Thyroid gland (tissue), 4 donors: ENCODE measurements around the gene DNAJC3. TPM values are rescaled to one million over a fixed set of nuclear protein-coding genes. Genes with fewer than 3 reads are reported as not detected.
"Not testable (repeated sequence)": the region's sequence is repeated elsewhere in the genome, so short reads cannot be mapped to it uniquely, and the experiment has no call there.

Experiments
- DNase-seq, 2 donors: peaks; one replicate each; pipeline ENCODE4 v3.0.0-alpha.2; 2019
- H3K27ac ChIP-seq, 3 donors: fragments of 200-600 bp; sonication (generic); 1 replicate in 2 of 3; 2 replicates in 1 of 3; pipeline ENCODE4 v1.5.1; 2016 to 2019; ENCODE audit warnings: mild to moderate bottlenecking in 1 of 3, moderate library complexity in 1 of 3
- H3K27me3 ChIP-seq: fragments of 200-600 bp; sonication (generic); one replicate; pipeline ENCODE4 v1.5.1; 2019
- H3K36me3 ChIP-seq, 2 donors: fragments of 200-600 bp; sonication (generic); one replicate each; pipeline ENCODE4 v1.5.1; 2016 to 2019
- H3K4me1 ChIP-seq, 2 donors: fragments of 200-600 bp; sonication (generic); one replicate each; pipeline ENCODE4 v1.5.1; 2017 to 2019
- H3K4me3 ChIP-seq, 3 donors: fragments of 200-600 bp; sonication (generic); replicated peaks in 1 of 3; 1 replicate in 2 of 3; 2 replicates in 1 of 3; pipeline ENCODE4 v1.5.1; 2016; ENCODE audit warnings: mild to moderate bottlenecking in 1 of 3
- H3K9me3 ChIP-seq: fragments of 200-600 bp; sonication (generic); one replicate; pipeline ENCODE4 v1.5.1; 2017
- CTCF ChIP-seq, 6 experiments: fragments of 200-600 bp in 3 of 6; fragments of 450-650 bp in 3 of 6; sonication (generic) in 3 of 6; IDR thresholded peaks; one replicate each; pipeline ENCODE4 v1.5.1; 2016 to 2019; ENCODE audit warnings: antibody characterized with exemption in 6 of 6, mild to moderate bottlenecking in 2 of 6, inconsistent platforms in 1 of 6, moderate library complexity in 1 of 6
- POLR2A ChIP-seq, 2 donors: fragments of 450-650 bp; IDR thresholded peaks; one replicate each; pipeline ENCODE4 v1.6.1; 2017; ENCODE audit warnings: antibody characterized with exemption in 2 of 2, mild to moderate bottlenecking in 2 of 2, moderate library complexity in 1 of 2
- WGBS, 2 donors: methylation state at CpG; one replicate each; pipeline ENCODE4 v1.1.5; 2017; 5-methylcytosine and 5-hydroxymethylcytosine counted together
- intact Hi-C: fragments of 100-400 bp; cut with DNase I; formaldehyde crosslinking; loops from one replicate; pipeline ENCODE4 v1.15.1; 2023
- total RNA-seq, 4 donors: library from RNA; depleted of rRNA; stranded (reverse); fragments of >200 nt; gene quantifications; one replicate each; pipeline ENCODE4 v1.2.3, GENCODE V29; 2016

Gene DNAJC3
- total RNA-seq, 4 donors from 2014 or later = 92.2 to 164 (median 125) TPM

GRCh38 chr13:95784161-95784899, 107.4 kb downstream of the DNAJC3 start:
- Histone ChIP-seq H3K27me3 (no peaks in the 10 kb centered on the region), H3K9me3 (no peaks in the 10 kb centered on the region), H3K36me3 (peaks cover 4 to 12% of the 10 kb centered on the region in 2 donors), H3K4me3 (no peak overlapping the region), H3K4me1 (no peaks in the 10 kb centered on the region), H3K27ac (no peak overlapping the region)
- no peak for DNase-seq
- 79 to 82% methylated on average over 6 of the region's 6 CpGs for WGBS, 2 donors
- intact Hi-C loops = no loop called here
- TF ChIP-seq CTCF (IDR thresholded peaks at IDR 0.05) (no peak), POLR2A (IDR thresholded peaks at IDR 0.05) (no peak)

- intact Hi-C loops = no loop called here
- Histone ChIP-seq H3K4me1 (no peaks in the 10 kb centered on the region), H3K27me3 (no peaks in the 10 kb centered on the region), H3K9me3 (no peaks in the 10 kb centered on the region), H3K4me3 (no peak overlapping the region), H3K36me3 (peaks cover 4 to 12% of the 10 kb centered on the region in 2 donors), H3K27ac (no peak overlapping the region)
- no peak for DNase-seq
- 90% methylated on average over 3 of the region's 3 CpGs for whole genome bisulfite sequencing, 2 donors
- no peak for TF ChIP-seq CTCF (IDR thresholded peaks at IDR 0.05)
- no peak for TF ChIP-seq POLR2A (IDR thresholded peaks at IDR 0.05)
Observed at GRCh38 chr13:95784900-95785290, 108.0 kb downstream of the DNAJC3 start.

GRCh38 chr13:95787356-95788099, 110.6 kb downstream of the DNAJC3 start:
- Histone ChIP-seq H3K27ac (no peak overlapping the region), H3K36me3 (peaks cover 17 to 32% of the 10 kb centered on the region in 2 donors), H3K9me3 (no peaks in the 10 kb centered on the region), H3K4me1 (no peaks in the 10 kb centered on the region), H3K27me3 (no peaks in the 10 kb centered on the region), H3K4me3 (no peak overlapping the region)
- no peak for DNase-seq
- intact Hi-C loops = no loop called here
- 71 to 95% methylated on average over 1 of the region's 1 CpG for WGBS, 2 donors
- no peak for TF ChIP-seq CTCF (IDR thresholded peaks at IDR 0.05)
- TF ChIP-seq POLR2A (IDR thresholded peaks at IDR 0.05) = no peak

GRCh38 chr13:95788100-95788463, 111.1 kb downstream of the DNAJC3 start:
- Histone ChIP-seq H3K9me3 (no peaks in the 10 kb centered on the region), H3K27ac (no peak overlapping the region), H3K36me3 (peaks cover 17 to 32% of the 10 kb centered on the region in 2 donors), H3K4me1 (no peaks in the 10 kb centered on the region), H3K4me3 (no peak overlapping the region), H3K27me3 (no peaks in the 10 kb centered on the region)
- intact Hi-C loops = no loop called here
- 82 to 89% methylated on average over 2 of the region's 2 CpGs for WGBS, 2 donors
- no peak for TF ChIP-seq CTCF (IDR thresholded peaks at IDR 0.05)
- no peak for TF ChIP-seq POLR2A (IDR thresholded peaks at IDR 0.05)
- DNase-seq = no peak

GRCh38 chr13:95789315-95789714, 112.4 kb downstream of the DNAJC3 start:
- DNase-seq, H3K4me1 ChIP-seq, H3K9me3 ChIP-seq, H3K27ac ChIP-seq, intact Hi-C loops, H3K4me3 ChIP-seq, H3K27me3 ChIP-seq: not testable (repeated sequence)
- H3K36me3 ChIP-seq = peaks cover 17 to 36% of the 10 kb centered on the region in 2 donors
